SHP77 (cell line): ENCODE measurements around the gene LRRC58.

Experiments
- DNase-seq, 2 experiments: peaks; one replicate each; lab custom pipeline; 2025; lab: John Stamatoyannopoulos, UW

LRRC58 gene

GRCh38 chr3:120276767-120277166, 72.4 kb downstream of the LRRC58 start:
- no peak for DNase-seq

- no peak for DNase-seq
Measured at GRCh38 chr3:120275618-120276017, 73.5 kb downstream of the LRRC58 start.

GRCh38 chr3:120274739-120275167, 74.4 kb downstream of the LRRC58 start:
- DNase-seq, result peak; percentile 79 to 87
